Neural progenitor cell (in vitro differentiated cells): Measurements from ENCODE around the gene TRAP1.

Experiments
- EZH2phosphoT487 ChIP-seq: fragments of 200-600 bp; sonication (generic); IDR thresholded peaks from 2 replicates; pipeline ENCODE4 v1.6.1; 2017; ENCODE audit warnings: antibody characterized with exemption
- TF ChIP-seq, protein P1 (sequence below): fragments of 200-600 bp; sonication (generic); IDR thresholded peaks from 2 replicates; pipeline ENCODE4 v1.5.1; 2017; ENCODE audit warnings: antibody characterized with exemption, mild to moderate bottlenecking

GRCh38 chr16:3725276-3725675, 8.0 kb upstream of the TRAP1 start:
- TF ChIP-seq, protein P1, sequence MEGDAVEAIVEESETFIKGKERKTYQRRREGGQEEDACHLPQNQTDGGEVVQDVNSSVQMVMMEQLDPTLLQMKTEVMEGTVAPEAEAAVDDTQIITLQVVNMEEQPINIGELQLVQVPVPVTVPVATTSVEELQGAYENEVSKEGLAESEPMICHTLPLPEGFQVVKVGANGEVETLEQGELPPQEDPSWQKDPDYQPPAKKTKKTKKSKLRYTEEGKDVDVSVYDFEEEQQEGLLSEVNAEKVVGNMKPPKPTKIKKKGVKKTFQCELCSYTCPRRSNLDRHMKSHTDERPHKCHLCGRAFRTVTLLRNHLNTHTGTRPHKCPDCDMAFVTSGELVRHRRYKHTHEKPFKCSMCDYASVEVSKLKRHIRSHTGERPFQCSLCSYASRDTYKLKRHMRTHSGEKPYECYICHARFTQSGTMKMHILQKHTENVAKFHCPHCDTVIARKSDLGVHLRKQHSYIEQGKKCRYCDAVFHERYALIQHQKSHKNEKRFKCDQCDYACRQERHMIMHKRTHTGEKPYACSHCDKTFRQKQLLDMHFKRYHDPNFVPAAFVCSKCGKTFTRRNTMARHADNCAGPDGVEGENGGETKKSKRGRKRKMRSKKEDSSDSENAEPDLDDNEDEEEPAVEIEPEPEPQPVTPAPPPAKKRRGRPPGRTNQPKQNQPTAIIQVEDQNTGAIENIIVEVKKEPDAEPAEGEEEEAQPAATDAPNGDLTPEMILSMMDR: no peak
- no peak for TF ChIP-seq EZH2phosphoT487
